KMS-11 (cell line): ENCODE measurements around the gene PLEKHM2.

Experiments used
- H2AFZ ChIP-seq: fragments of 200-600 bp; sonication (generic); 2 replicates; pipeline ENCODE4 v1.6.1; 2016; ENCODE audit warnings: antibody characterized with exemption, mixed run types, low read depth
- H3K27ac ChIP-seq: fragments of 200-600 bp; sonication (generic); 2 replicates; pipeline ENCODE4 v1.6.1; 2016; ENCODE audit warnings: mild to moderate bottlenecking, mixed run types
- H3K27me3 ChIP-seq: fragments of 200-600 bp; sonication (generic); 2 replicates; pipeline ENCODE4 v1.6.1; 2017; ENCODE audit warnings: mild to moderate bottlenecking, low read depth, mixed run types, moderate library complexity; ENCODE audit not compliant: insufficient read depth
- H3K36me3 ChIP-seq: fragments of 200-600 bp; sonication (generic); 2 replicates; pipeline ENCODE4 v1.6.1; 2017; ENCODE audit warnings: mild to moderate bottlenecking, mixed run types; ENCODE audit not compliant: insufficient read depth
- H3K4me1 ChIP-seq: fragments of 200-600 bp; sonication (generic); 2 replicates; pipeline ENCODE4 v1.6.1; 2016; ENCODE audit warnings: mild to moderate bottlenecking, low read depth, mixed run types; ENCODE audit not compliant: poor library complexity, severe bottlenecking
- H3K4me2 ChIP-seq: fragments of 200-600 bp; sonication (generic); 2 replicates; pipeline ENCODE4 v1.7.0; 2016; ENCODE audit warnings: mild to moderate bottlenecking, mixed run types
- H3K4me3 ChIP-seq: fragments of 200-600 bp; sonication (generic); IDR thresholded peaks from 2 replicates; pipeline ENCODE4 v1.6.1; 2017; ENCODE audit warnings: low read depth, low read length, mixed read lengths; ENCODE audit not compliant: insufficient read depth
- H3K79me2 ChIP-seq: fragments of 200-600 bp; sonication (generic); 2 replicates; pipeline ENCODE4 v1.6.1; 2016; ENCODE audit warnings: low read depth, mixed run types; ENCODE audit not compliant: insufficient read depth
- H3K9ac ChIP-seq: fragments of 200-600 bp; sonication (generic); 2 replicates; pipeline ENCODE4 v1.6.1; 2016; ENCODE audit warnings: mild to moderate bottlenecking, mixed run types
- H4K20me1 ChIP-seq: fragments of 200-600 bp; sonication (generic); 2 replicates; pipeline ENCODE4 v1.6.1; 2016; ENCODE audit warnings: mild to moderate bottlenecking, mixed run types; ENCODE audit not compliant: insufficient read depth
- TF ChIP-seq, protein P1 (sequence below): fragments of 200-600 bp; sonication (generic); conservative IDR thresholded peaks from 2 replicates; pipeline ENCODE4 v1.6.1; 2017; ENCODE audit warnings: low read depth, mild to moderate bottlenecking, antibody characterized with exemption, low read length, moderate library complexity, mixed read lengths

The PLEKHM2 gene

DNA sequence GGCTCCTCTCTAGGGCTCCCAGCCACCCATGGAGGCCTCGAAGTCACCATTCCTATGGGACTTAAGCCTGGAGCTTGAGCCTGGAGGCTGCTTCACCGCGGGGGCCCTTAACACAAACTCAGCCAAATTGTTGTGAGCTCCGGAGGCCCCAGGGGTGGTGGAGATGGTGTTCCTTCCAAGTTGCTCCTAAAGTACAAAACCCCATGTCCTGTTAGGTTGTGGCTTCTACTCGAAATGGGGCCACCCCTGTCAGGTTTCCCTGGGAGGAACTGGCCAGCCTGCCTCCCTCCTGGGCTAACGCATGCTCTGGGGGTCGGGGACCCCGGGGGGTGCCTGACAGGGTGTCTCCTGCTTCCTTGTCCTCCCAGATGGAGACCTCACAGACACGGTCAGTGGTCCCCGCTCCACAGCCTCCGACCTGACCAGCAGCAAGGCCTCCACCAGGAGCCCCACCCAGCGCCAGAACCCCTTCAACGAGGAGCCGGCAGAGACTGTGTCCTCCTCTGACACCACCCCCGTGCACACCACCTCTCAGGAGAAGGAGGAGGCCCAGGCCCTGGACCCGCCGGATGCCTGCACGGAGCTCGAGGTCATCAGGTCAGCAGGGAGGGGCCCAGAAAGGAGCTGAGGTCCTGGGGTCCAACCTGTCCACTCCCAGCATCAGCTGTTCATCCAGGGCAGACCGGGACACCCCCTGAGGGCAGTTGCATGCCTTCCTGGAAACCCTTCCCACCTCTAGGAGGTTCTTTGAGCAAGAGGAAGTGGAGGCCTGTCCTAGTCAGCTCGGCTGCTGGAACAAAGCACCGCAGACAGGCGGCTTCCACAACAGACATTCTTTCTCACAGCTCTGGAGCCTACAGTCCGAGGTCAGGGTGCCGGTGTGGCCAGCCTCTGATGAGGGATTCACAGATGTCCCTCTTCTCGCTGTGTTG, 41.1 kb downstream of the PLEKHM2 start:
- no peak overlapping the region for H3K4me2 ChIP-seq
- TF ChIP-seq, protein P1, sequence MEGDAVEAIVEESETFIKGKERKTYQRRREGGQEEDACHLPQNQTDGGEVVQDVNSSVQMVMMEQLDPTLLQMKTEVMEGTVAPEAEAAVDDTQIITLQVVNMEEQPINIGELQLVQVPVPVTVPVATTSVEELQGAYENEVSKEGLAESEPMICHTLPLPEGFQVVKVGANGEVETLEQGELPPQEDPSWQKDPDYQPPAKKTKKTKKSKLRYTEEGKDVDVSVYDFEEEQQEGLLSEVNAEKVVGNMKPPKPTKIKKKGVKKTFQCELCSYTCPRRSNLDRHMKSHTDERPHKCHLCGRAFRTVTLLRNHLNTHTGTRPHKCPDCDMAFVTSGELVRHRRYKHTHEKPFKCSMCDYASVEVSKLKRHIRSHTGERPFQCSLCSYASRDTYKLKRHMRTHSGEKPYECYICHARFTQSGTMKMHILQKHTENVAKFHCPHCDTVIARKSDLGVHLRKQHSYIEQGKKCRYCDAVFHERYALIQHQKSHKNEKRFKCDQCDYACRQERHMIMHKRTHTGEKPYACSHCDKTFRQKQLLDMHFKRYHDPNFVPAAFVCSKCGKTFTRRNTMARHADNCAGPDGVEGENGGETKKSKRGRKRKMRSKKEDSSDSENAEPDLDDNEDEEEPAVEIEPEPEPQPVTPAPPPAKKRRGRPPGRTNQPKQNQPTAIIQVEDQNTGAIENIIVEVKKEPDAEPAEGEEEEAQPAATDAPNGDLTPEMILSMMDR, result no peak
- H3K36me3 ChIP-seq, result 0 out of 2 replicates have a peak, but pooled peaks cover 4% of the 10 kb centered on the region

DNA sequence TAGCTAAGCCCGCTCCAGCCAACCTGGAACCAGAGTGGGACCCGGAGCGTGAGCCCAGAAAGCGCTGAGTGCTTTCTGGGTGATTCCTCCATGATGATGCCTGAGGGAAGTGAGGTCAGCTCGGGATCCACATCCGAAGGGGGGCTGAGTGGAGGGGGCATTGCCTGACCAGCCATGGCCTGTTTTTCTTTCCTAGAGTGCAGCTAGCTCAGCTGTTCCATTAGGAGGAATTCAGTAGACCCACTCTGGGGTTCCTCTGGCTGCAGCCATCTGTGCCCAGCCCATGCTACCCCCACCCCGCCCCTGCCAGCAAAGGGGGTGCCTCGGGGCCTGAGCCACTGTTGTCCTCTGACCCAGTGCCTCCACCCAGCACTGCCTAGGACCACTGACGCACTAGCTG, 42.4 kb downstream of the PLEKHM2 start:
- Histone ChIP-seq H3K27ac (no peak overlapping the region), H3K4me1 (no peaks in the 10 kb centered on the region), H3K27me3 (no peaks in the 10 kb centered on the region), H4K20me1 (no peaks in the 10 kb centered on the region), H3K79me2 (no peaks in the 10 kb centered on the region), H3K9ac (no peak overlapping the region), H3K4me3 (no peak overlapping the region), H2AFZ (no peak overlapping the region), H3K36me3 (0 out of 2 replicates have a peak, but pooled peaks cover 4% of the 10 kb centered on the region), H3K4me2 (no peak overlapping the region)
- TF ChIP-seq, protein P1, result no peak

More for the DNA sequence above, 41.1 kb downstream of the PLEKHM2 start:
- Histone ChIP-seq H4K20me1 (no peaks in the 10 kb centered on the region), H3K79me2 (no peaks in the 10 kb centered on the region), H3K9ac (no peak overlapping the region), H3K4me1 (no peaks in the 10 kb centered on the region), H2AFZ (no peak overlapping the region), H3K4me3 (no peak overlapping the region), H3K27me3 (no peaks in the 10 kb centered on the region), H3K27ac (no peak overlapping the region)

DNA sequence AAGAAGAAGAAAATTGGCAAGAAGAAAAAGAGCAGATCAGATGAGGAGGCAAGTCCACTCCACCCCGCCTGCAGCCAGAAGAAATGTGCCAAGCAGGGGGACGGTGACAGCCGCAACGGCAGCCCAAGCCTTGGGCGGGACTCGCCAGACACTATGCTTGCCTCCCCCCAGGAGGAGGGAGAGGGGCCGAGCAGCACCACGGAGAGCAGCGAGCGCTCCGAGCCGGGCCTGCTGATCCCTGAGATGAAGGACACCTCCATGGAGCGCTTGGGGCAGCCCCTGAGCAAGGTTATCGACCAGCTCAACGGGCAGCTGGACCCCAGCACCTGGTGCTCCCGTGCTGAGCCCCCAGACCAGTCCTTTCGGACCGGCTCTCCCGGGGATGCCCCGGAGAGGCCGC, 42.9 kb downstream of the PLEKHM2 start:
- Histone ChIP-seq H3K4me3 (no peak overlapping the region), H3K27ac (no peak overlapping the region), H2AFZ (no peak overlapping the region), H3K27me3 (no peaks in the 10 kb centered on the region), H3K36me3 (0 out of 2 replicates have a peak, but pooled peaks cover 4% of the 10 kb centered on the region), H3K4me2 (no peak overlapping the region), H4K20me1 (no peaks in the 10 kb centered on the region), H3K9ac (no peak overlapping the region), H3K79me2 (no peaks in the 10 kb centered on the region), H3K4me1 (no peaks in the 10 kb centered on the region)
- TF ChIP-seq, protein P1, result no peak

GRCh38 chr1:15727424-15727823, 43.3 kb downstream of the PLEKHM2 start:
- Histone ChIP-seq H2AFZ (no peak overlapping the region), H3K36me3 (0 out of 2 replicates have a peak, but pooled peaks cover 4% of the 10 kb centered on the region), H3K4me3 (no peak overlapping the region), H3K9ac (no peak overlapping the region), H3K4me1 (no peaks in the 10 kb centered on the region), H3K27ac (no peak overlapping the region), H3K4me2 (no peak overlapping the region), H4K20me1 (no peaks in the 10 kb centered on the region), H3K79me2 (no peaks in the 10 kb centered on the region), H3K27me3 (no peaks in the 10 kb centered on the region)
- TF ChIP-seq, protein P1, result no peak
